Left hindlimb (tissue), 1 donor: ENCODE results near the gene IFT52.

Experiments used
- DNase-seq: peaks from one replicate; pipeline ENCODE4 v3.0.0-alpha.2; 2018

Gene IFT52

GRCh38 chr20:43695571-43695970, 104.8 kb downstream of the IFT52 start:
- no peak for DNase-seq
